Osteoblast (primary cell): ENCODE measurements around the gene PPARG. TPM values are rescaled to one million over a fixed set of nuclear protein-coding genes. Genes with fewer than 3 reads are reported as not detected.

Experiments used
- DNase-seq: peaks from one replicate; pipeline ENCODE4 v3.0.0; 2011; ENCODE audit warnings: low spot score, mixed read lengths; ENCODE audit not compliant: insufficient read length; ENCODE audit errors: missing footprints
- H2AFZ ChIP-seq: 2 replicates; pipeline ENCODE4 v1.6.0; 2011; ENCODE audit warnings: mild to moderate bottlenecking, low read length
- H3K27ac ChIP-seq: 2 replicates; pipeline ENCODE4 v1.5.1; 2011; ENCODE audit warnings: mild to moderate bottlenecking, low read depth, low read length, moderate library complexity
- H3K27me3 ChIP-seq: 2 replicates; pipeline ENCODE4 v1.6.0; 2012; ENCODE audit warnings: mild to moderate bottlenecking, control low read depth, inconsistent platforms, low read length, moderate library complexity; ENCODE audit not compliant: insufficient read depth
- H3K36me3 ChIP-seq: 2 replicates; pipeline ENCODE4 v1.5.1; 2011; ENCODE audit warnings: mild to moderate bottlenecking, low read length, control low read depth, moderate library complexity; ENCODE audit not compliant: insufficient read depth
- H3K4me1 ChIP-seq: 2 replicates; pipeline ENCODE4 v1.5.1; 2011; ENCODE audit warnings: mild to moderate bottlenecking, low read length, control low read depth, moderate library complexity; ENCODE audit not compliant: insufficient read depth
- H3K4me2 ChIP-seq: 2 replicates; pipeline ENCODE4 v1.6.0; 2011; ENCODE audit warnings: mild to moderate bottlenecking, low read length; ENCODE audit not compliant: insufficient read depth
- H3K4me3 ChIP-seq: fragments of 200-600 bp; sonication (generic); 3 replicates; pipeline ENCODE4 v1.5.1; 2012; ENCODE audit warnings: mild to moderate bottlenecking, low read length, inconsistent platforms; ENCODE audit not compliant: insufficient read depth
- H3K79me2 ChIP-seq: 2 replicates; pipeline ENCODE4 v1.6.0; 2012; ENCODE audit warnings: mild to moderate bottlenecking, low read length, control low read depth, inconsistent platforms; ENCODE audit not compliant: insufficient read depth
- H3K9me3 ChIP-seq: 2 replicates; pipeline ENCODE4 v1.5.1; 2011; ENCODE audit warnings: low read depth, low read length, control low read depth
- H4K20me1 ChIP-seq: 2 replicates; pipeline ENCODE4 v1.6.0; 2012; ENCODE audit warnings: mild to moderate bottlenecking, low read length, control low read depth; ENCODE audit not compliant: insufficient read depth
- total RNA-seq: library from RNA; depleted of rRNA; stranded (reverse); fragments of >200 nt; gene quantifications from 2 replicates; pipeline ENCODE4 v1.2.3, GENCODE V29; 2012
- TF ChIP-seq, protein P1 (sequence below): IDR thresholded peaks from 2 replicates; pipeline ENCODE4 v1.5.1; 2011; ENCODE audit warnings: mild to moderate bottlenecking, low read depth, low read length, moderate library complexity; ENCODE audit errors: extremely low read depth

PPARG gene
- total RNA-seq, 1 donor: 7.2 TPM

DNA sequence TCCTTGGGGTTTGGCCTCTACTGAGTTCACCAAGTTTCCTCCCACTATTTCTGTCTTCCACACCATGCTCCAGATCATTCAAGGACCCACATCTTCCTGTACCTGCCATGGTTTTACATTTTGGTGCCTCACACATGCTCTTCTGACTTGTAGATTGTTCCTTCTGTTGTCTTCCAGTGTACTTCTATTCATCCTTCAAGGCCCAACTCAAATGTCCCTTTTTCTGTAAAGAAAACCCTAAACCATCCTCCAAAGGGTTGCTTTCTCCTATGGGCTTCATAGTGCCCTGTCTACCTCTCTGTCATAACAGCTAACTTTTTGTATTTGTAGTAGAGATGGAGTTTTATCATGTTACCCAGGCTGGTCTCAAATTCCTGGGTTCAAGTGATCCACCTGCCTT lies 175.3 kb downstream of the PPARG start:
- H3K27ac ChIP-seq: no peak overlapping the region
- no peak overlapping the region for H3K4me2 ChIP-seq
- H3K9me3 ChIP-seq: no peaks in the 10 kb centered on the region
- no peaks in the 10 kb centered on the region for H3K4me1 ChIP-seq
- H3K79me2 ChIP-seq: no peaks in the 10 kb centered on the region
- H3K36me3 ChIP-seq: no peaks in the 10 kb centered on the region
- no peak overlapping the region for H2AFZ ChIP-seq
- no peaks in the 10 kb centered on the region for H4K20me1 ChIP-seq
- DNase-seq: no peak
- TF ChIP-seq, protein P1, sequence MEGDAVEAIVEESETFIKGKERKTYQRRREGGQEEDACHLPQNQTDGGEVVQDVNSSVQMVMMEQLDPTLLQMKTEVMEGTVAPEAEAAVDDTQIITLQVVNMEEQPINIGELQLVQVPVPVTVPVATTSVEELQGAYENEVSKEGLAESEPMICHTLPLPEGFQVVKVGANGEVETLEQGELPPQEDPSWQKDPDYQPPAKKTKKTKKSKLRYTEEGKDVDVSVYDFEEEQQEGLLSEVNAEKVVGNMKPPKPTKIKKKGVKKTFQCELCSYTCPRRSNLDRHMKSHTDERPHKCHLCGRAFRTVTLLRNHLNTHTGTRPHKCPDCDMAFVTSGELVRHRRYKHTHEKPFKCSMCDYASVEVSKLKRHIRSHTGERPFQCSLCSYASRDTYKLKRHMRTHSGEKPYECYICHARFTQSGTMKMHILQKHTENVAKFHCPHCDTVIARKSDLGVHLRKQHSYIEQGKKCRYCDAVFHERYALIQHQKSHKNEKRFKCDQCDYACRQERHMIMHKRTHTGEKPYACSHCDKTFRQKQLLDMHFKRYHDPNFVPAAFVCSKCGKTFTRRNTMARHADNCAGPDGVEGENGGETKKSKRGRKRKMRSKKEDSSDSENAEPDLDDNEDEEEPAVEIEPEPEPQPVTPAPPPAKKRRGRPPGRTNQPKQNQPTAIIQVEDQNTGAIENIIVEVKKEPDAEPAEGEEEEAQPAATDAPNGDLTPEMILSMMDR: no peak
- no peak overlapping the region for H3K4me3 ChIP-seq
- H3K27me3 ChIP-seq: no peaks in the 10 kb centered on the region

DNA sequence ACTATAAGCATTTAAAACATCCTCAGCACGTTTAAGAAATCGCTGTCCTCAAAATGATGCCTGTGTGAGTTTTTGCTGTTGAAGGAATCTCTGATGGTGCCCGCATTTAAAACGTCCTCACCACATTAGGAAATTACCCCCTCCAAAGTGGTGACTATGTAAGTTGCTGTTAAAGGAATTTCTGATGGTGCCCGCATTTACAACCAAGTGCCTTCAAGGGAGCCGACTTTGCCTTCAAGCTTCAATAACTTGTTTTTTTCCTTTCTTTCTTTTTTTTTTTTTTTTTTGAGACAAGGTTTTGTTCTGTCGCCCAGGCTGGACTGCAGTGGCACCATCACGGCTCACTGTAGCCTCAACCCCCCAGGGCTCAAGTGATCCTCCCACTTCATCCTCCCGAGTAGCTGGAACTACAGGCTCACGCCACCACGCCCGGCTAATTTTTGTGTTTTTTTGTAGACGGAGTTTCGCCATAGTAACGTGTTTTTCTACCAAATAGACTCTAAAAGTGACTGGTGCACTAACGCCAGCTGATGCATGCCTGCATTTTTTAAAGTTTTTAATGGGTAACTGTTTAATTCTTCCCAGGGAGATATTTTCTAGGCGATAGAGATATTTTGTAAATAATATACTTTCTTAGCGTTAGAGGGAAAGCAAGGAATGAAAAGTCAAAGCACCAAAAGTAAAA lies 176.4 kb downstream of the PPARG start:
- TF ChIP-seq, protein P1: no peak
- Histone ChIP-seq H3K79me2 (no peaks in the 10 kb centered on the region), H3K4me2 (no peak overlapping the region), H3K4me1 (no peaks in the 10 kb centered on the region), H3K27ac (no peak overlapping the region), H4K20me1 (no peaks in the 10 kb centered on the region), H3K36me3 (no peaks in the 10 kb centered on the region), H3K9me3 (no peaks in the 10 kb centered on the region), H3K27me3 (no peaks in the 10 kb centered on the region), H3K4me3 (no peak overlapping the region), H2AFZ (no peak overlapping the region)
- no peak for DNase-seq

DNA sequence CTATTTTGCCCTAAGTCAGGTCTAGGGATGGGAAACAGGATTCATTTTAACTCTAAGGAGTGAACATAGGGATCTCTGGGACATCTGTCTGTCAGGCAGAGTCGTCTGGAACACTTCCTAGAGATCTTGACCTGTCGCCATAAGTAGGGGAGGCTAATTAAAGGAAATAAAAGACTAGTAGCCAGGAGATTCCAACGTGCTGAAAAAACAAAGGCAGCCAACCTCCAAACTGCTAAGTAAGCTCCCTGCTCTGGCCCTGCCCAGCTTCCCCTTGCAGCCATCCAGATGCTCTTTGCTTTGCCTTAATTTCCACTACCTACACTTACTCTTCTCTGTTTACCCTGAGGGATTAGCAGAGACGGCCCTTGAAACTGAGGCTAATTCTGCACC lies 177.0 kb downstream of the PPARG start:
- DNase-seq: no peak
- H3K36me3 ChIP-seq: no peaks in the 10 kb centered on the region
- no peaks in the 10 kb centered on the region for H3K4me1 ChIP-seq
- H4K20me1 ChIP-seq: no peaks in the 10 kb centered on the region
- no peak overlapping the region for H3K27ac ChIP-seq
- TF ChIP-seq, protein P1: no peak
- H2AFZ ChIP-seq: no peak overlapping the region
- H3K79me2 ChIP-seq: no peaks in the 10 kb centered on the region
- no peaks in the 10 kb centered on the region for H3K9me3 ChIP-seq
- no peaks in the 10 kb centered on the region for H3K27me3 ChIP-seq
- no peak overlapping the region for H3K4me2 ChIP-seq
- H3K4me3 ChIP-seq: no peak overlapping the region

DNA sequence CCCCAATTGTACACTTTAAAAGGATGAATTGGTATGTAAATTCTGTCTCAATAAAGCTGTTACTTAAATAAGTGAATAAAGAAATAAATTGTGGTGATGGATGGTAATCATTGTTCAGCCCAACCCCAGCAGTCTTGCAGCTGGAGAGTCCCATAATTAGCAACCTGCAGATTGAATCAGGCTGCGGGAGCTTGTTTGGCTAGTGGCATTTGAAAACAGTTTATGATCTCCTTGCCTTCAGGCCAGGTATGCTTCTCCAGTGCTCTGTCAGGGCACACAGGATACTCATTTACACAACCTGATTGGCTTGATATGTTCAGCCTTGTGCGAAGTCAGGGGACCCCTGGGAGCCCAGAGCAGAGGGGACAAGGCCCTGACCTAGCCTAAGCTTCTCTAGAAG lies 178.9 kb downstream of the PPARG start:
- Histone ChIP-seq H3K27ac (no peak overlapping the region), H3K27me3 (no peaks in the 10 kb centered on the region), H3K9me3 (no peaks in the 10 kb centered on the region), H3K36me3 (no peaks in the 10 kb centered on the region), H3K4me3 (no peak overlapping the region), H3K4me2 (no peak overlapping the region), H3K4me1 (no peaks in the 10 kb centered on the region), H4K20me1 (no peaks in the 10 kb centered on the region), H3K79me2 (no peaks in the 10 kb centered on the region), H2AFZ (no peak overlapping the region)
- DNase-seq: no peak
- TF ChIP-seq, protein P1: no peak
